HG02571 (cell line): Measurements from ENCODE around the gene SIX5.

Experiments used
- ATAC-seq: cut with Tn5 transposase; IDR thresholded peaks from one replicate; pipeline ENCODE4 v1.9.1; 2021; ENCODE audit warnings: mild to moderate bottlenecking, moderate library complexity; ENCODE audit not compliant: unreplicated experiment

SIX5 gene

DNA sequence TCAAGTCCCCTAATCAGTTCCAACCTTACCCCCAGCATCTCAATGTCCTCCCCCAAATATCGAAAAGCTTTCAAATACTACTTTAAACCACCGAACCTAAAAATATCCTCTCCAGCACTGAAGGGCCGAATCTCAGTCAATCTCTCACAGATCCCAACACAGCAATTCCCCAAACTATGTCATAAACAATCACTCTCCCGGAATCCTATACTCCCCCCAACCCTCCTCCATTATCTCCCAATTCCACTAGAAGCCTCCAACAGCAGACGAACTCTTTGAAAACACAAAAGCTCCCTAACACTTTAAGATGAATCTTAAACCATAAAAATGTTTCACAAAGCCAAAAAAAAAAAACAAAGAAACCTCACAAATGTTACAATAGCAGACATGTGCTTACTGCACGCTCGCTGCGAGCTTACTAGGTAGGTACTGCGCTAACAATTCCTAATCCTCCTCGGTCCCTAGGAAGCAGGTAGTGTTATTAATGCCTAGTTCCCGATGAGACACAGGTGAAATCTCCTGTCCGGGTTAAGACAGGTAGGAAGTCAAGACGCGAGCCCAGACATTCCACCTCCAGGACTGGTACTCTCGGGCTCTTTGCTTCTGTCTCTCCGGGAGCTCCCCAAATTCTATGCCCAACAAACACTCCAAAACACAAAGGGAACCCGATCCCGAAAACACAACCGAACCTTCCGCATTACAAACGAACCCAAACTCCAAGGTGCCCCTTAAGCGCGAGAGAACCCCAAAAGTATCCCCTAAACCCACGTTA, 52.5 kb downstream of the SIX5 start:
- no peak for ATAC-seq

- no peak for ATAC-seq
Measured at GRCh38 chr19:45715139-45715538, 53.9 kb downstream of the SIX5 start.
